ENCODE measurements around the gene ABCF1.
"Not testable (repeated sequence)": the region's sequence is repeated elsewhere in the genome, so short reads cannot be mapped to it uniquely, and the experiment has no call there.

The ABCF1 gene

DNA sequence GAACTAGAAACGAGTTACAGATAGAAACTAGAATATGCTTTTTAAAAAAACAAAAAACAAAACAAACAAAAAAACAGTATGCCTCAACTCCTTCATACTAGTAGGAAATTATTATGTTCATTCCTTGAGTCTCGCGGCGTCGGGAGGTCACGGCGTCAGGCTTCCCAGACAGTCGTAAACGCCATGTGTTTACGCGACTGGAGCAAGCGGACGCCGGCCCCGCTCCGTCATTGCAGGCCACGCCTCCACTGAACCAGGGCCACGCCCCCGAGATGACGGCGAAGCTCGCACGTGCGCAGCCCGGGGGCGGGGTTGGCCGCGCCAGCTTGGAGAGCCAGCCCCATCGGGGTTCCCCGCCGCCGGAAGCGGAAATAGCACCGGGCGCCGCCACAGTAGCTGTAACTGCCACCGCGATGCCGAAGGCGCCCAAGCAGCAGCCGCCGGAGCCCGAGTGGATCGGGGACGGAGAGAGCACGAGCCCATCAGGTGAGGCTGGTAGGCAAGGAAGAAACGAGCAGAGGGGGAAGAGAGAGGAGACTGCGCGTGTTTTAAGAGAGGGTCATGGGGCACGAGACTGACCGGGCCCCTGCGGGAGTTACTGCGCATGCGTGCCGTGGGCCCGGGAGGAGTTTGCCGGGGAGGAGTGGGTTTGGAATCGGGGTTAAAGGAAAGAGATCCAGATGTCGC is at the start of gene ABCF1:
TSS of gene ABCF1 (plus strand) at position 368 of the 687 bp plus-strand sequence. CDS start at position 414, 46 bp downstream.
- DNase-seq (ENCODE audit: low spot score), result peak; percentile 94

DNA sequence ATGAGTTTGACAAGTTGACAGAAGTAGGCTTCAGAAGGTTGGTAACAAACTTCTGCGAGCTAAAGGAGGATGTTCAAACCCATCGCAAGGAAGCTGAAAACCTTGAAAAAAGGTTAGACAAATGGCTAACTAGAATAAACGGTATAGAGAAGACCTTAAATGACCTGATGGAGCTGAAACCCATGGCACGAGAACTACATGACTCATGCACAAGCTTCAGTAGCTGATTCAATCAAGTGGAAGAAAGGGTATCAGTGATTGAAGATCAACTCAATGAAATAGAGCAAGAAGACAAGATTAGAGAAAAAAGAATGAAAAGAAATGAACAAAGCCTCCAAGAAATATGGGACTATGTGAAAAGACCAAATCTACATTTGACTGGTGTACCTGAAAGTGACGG is 49.3 kb upstream of the ABCF1 start:
- DNase-seq (ENCODE audit: low spot score), result not testable (repeated sequence)

- not testable (repeated sequence) for DNase-seq (ENCODE audit: low spot score)
Observed at GRCh38 chr6:30526444-30526843, 44.8 kb upstream of the ABCF1 start.

DNA sequence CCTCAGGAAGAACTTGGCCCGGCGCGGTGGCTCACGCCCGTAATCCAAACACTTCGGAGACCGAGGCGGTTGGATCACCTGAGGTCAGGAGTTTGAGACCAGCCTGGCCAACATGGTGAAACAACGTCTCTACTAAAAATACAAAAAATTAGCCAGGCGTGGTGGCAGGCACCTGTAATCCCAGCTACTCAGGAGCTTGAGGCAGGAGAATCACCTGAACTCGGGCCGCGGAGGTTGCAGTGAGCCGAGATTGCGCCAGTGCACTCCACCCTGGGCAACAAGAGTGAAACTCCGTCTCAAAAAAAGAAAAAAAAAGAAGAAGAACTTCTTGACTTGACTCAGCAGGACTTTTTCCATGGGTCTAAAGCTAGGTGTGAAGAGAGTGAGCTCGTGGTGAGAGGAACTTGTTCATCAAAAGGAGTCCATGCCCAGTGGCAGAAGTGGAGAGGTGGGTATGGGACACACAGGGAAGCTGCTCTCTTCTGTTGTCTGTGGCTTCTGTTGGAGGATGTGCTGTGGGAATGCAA is 41.8 kb upstream of the ABCF1 start:
- not testable (repeated sequence) for DNase-seq (ENCODE audit: low spot score)

GRCh38 chr6:30530014-30530413 is 41.2 kb upstream of the ABCF1 start:
- no peak for DNase-seq (ENCODE audit: low spot score)

DNA sequence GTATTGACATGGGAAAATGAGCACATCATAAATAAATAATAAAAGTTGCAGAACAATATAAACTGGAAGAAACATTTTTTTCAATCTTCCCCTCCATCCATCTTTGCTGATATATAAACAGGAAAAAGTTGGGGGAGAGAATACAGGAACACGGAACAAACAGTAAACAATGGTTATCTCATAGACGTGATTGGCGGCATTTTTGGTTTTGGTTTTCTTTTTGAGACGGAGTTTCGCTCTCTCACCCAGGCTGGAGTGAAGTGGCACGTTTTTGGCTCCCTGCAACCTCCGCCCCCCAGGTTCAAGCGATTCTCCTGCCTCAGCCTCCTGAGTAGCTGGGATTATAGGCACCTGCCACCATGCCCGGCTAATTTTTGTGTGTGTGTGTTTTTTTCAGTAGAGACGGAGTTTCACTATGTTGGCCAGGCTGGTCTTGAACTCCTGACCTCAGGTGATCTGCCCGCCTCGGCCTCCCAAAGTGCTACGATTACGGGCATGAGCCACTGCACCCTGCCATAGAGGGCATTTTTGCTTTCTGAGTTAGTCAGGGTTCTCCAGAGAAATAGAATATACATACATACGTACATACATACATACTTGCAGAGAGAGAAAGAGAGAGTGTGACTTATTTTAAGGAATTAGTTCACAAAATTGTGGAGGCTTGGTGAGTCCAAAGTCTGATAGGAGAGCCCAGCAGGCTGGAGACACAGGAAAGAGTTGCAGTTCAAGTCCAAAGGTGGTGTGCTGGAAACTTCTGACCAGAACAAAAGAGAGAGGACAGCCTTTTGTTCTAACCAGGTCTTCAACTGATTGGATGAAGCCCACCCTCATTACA is 37.6 kb upstream of the ABCF1 start:
- DNase-seq (ENCODE audit: low spot score), result no peak

- DNase-seq (ENCODE audit: low spot score), result no peak
Observed at GRCh38 chr6:30537931-30538330, 33.3 kb upstream of the ABCF1 start.

DNA sequence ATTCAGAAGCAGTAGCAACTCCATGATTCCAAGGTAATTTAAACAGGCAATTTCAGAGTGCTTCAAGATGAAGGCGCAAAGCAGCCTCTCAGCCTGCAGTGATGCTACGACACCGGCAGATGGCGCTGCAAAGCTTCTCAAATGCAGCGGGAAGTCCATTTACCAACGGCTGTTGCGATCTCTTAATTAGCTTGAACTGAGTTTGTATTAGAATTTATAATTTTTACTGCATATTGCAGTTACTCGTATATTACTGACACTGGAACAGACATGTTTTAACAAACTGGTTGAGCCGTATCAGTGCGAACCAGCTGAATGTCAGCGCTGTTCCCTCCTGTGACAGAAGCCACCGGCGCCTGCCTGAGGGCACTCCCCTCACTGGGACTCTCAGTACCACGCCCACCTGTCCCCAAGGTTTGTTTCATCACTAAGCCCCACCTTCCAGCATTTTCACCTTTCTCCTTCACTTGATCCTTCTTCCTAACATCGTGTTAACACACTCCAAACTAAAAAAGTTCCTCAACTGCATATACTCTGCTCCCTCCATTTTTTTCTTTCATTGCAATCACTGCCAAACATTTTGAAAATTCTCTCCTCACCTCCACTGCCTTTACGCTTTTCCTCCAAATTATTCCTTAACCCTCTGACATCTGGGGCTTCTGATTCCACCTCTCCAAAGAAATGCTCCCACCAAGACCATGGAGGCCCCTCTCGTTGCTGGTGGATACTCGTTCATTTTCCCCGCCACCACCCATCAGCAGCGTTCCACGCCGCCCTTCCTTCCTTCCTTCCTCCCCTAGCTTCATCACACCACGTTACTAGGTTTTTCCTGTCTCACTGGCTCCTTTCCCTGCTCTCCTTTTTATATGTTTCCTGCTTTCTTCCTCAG is 29.5 kb upstream of the ABCF1 start:
- DNase-seq (ENCODE audit: low spot score), result peak; percentile 85

DNA sequence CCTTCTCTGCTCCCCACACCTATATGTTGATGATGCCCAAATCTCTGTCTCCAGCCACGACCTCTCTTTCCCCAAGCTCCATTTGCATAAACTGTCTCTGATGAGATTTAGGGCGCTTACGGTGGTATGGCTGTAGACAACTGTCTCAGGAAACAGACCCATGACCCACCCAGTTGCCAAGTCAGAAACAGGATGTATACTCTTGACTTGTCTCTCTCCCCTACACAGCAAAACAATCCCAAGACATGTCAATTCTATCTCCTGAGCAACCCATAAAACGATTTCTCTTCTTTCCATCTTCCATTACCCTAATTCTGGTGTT is 28.9 kb upstream of the ABCF1 start:
- DNase-seq (ENCODE audit: low spot score), result no peak

DNA sequence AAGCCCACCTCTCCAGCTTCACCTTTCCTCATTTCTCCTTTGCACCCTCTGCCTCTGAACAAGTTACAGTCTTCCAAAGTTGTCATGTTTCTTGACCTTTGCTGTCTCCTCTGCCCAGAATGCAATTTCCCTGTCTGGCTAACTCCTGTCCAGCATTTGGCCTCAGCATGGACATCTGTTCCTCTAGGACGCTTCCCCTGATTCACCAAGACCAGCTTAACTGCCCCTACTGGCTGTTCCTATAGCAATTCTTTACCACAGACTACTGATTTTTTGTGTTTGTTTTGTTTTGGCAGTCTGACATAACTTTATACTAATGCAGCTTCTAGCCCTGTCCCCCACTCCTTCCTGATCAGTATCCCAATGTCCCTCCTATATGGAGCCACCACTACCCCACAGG is 28.3 kb upstream of the ABCF1 start:
- DNase-seq (ENCODE audit: low spot score), result no peak

GRCh38 chr6:30543821-30544220 is 27.4 kb upstream of the ABCF1 start:
- no peak for DNase-seq (ENCODE audit: low spot score)

DNA sequence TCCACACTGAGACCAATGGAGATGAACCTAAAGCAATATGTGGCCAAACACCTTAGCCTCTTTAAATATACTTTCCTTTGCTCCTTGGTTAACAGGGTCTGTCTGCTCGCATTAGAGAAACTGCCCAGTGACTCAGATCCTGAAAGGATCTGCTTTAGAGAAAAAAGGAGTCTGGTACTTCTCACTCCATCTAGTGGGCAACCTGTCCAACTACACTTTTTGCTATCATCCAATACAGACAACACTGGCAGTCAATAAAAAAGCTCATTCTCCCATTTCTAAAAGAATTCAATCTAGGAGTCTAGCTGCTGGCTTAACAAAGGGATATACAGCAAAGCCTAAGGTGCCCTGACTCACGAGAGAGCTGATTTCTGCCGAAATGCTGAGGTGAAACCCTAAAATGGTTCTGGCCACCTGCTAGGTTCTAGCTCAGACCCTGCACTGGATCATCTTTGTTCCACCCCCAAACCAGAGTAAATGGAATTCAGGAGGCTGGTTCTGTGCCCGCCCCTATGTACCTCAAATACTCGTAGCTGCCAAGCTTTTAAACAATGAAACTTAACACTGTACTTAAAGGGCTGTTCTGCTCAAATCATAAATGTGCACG is 26.5 kb upstream of the ABCF1 start:
- peak; percentile 67 for DNase-seq (ENCODE audit: low spot score)

GRCh38 chr6:30547454-30547853 is 23.8 kb upstream of the ABCF1 start:
- no peak for DNase-seq (ENCODE audit: low spot score)

DNA sequence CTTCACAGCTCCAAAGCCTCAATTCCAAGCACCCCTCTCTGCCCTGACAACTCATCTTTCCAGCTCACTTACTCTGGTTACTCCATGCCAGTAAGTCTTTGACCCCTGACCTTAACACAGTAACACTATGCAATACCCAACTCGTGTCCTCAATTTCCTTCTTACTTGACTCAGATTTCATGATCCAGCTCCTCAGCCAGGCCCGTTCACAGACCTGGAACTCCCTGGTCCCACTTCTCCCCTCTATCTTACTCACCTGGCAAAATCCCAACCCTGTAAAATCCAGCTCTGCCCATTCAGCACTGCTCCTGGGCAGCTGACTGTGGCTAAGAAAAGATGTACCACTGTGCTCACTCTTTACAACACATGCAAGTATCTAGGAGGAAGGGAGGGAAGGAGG is 22.9 kb upstream of the ABCF1 start:
- DNase-seq (ENCODE audit: low spot score), result no peak

DNA sequence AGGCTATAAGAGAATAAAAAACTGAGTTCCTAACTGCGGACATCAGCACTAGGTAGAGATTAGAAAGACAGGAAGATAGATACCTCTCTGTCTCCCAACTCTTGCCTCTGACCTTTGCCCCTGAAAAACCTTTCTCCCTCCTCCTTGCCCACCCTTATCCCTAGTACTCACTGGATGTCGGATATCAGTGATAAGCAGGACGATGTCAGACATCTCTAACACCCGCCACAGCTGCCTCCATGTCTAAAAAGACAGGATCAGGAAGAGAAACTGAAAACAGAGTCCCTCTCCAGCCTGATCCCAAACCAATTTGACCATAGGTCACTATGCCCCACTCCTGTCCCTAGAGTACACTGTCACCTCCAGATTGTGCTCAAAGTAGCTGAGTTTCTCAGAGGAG is 16.8 kb upstream of the ABCF1 start:
- DNase-seq (ENCODE audit: low spot score), result no peak

GRCh38 chr6:30554962-30555815 is 16.1 kb upstream of the ABCF1 start:
- no peak for DNase-seq (ENCODE audit: low spot score)

DNA sequence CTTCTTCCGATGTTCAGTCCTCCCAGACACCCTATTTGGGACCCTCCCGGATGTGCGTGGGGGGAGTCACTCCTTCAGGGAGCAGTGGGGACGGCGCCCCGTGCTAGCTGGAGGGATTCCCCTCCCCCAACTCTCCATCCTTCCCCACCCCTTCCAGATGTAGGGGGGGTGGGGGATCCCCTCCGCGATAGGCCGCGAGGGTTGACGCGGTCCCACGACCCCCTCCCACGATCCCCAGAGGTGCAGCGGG is 15.5 kb upstream of the ABCF1 start:
- DNase-seq (ENCODE audit: low spot score), result peak; percentile 30

DNA sequence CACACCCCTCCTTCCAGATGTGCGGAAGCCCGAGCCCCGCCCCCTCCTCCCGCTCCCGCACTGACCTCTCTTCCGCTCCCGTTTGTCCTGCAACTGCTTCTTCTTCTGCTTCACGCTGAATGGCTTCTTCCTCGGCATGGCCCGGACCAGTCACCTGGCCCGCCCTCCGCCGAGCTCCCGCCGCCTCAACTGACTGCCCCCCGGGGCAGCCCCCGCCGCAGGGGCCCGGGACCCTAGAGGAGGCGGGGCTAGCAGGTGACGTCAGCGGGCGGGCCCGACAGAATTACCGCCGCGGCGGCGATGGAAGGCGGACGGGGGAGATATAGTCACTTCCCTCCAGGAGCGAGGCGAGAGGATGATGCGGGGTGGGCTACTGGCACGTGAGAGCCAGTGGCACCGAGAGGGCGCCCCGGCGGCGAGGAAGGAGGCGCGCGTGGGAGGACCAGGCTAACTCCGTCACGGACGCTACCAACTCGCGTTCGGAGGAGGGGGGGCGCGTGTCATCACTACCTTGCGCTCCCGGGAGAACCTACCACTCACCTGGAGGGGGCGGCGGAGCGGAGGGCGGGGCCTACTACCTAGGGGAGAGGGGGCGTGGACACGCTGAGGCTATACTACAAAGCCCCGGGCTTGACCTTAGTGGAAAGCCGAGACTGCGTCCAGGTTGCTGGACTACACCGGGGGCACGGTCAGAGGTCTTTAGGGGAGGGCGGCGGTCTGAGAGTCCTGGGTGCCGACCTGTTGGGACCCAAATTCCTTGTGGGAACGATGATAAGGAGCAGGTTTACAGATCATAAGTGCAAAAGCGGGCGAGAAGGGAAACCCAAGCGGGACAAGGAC is 15.0 kb upstream of the ABCF1 start, which contains the start of gene GNL1:
TSS of gene GNL1 (minus strand) at position 424 of the 840 bp plus-strand sequence. CDS start at position 138, 286 bp downstream.
- DNase-seq (ENCODE audit: low spot score), result peak; percentile 73

DNA sequence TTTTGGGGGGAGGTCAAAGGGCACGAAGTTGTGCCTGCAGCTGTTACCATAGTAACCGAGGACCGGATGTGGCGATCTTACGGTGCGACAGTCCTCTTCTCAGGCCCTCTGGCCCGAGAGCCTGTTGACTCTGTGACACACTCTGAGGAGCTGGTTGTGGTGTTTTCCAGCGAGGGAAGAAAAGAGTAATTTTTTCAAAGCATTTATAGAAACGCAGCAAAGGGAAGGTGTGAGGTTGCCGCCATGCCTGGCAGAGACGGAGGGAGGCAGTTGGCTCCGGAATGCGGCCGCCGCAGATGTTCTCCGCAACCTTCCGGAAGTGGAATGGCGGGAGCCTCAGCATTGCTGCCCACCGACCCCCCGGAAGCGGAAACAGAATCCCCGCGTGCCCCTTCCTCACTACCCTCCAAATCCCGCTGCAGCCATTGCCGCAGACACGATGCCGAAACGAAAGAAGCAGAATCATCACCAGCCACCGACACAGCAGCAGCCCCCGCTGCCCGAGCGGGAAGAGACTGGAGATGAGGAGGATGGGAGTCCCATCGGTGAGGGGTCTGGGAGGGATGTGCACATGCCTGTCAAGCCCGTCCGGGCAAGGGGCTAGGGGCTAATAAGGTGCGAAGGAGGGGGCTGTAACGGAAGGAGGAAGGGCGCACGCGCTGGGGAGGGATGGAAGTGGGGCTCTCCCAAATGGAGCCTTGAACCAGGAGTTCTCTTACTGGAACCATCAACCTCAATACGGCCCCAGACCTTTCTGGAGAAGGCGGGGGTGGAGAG is 14.1 kb upstream of the ABCF1 start, which contains the start of gene PRR3:
TSS of gene PRR3 (plus strand) at position 390 of the 777 bp plus-strand sequence. CDS start at position 440, 50 bp downstream.
- DNase-seq (ENCODE audit: low spot score), result peak; percentile 96

Data from pons (tissue), 1 donor.